Measurements from ENCODE around the gene CARD10. TPM values are rescaled to one million over a fixed set of nuclear protein-coding genes. Genes with fewer than 3 reads are reported as not detected.
A peak's percentile ranks its signal among the peaks of the same experiment; 100 is the strongest.

Gene CARD10
- total and polyA plus RNA-seq, 2 of the 13 experiments (the other 11 are each of a cell fraction or from before 2014, with no cell fraction given), result 35.2 to 55.8 TPM

DNA sequence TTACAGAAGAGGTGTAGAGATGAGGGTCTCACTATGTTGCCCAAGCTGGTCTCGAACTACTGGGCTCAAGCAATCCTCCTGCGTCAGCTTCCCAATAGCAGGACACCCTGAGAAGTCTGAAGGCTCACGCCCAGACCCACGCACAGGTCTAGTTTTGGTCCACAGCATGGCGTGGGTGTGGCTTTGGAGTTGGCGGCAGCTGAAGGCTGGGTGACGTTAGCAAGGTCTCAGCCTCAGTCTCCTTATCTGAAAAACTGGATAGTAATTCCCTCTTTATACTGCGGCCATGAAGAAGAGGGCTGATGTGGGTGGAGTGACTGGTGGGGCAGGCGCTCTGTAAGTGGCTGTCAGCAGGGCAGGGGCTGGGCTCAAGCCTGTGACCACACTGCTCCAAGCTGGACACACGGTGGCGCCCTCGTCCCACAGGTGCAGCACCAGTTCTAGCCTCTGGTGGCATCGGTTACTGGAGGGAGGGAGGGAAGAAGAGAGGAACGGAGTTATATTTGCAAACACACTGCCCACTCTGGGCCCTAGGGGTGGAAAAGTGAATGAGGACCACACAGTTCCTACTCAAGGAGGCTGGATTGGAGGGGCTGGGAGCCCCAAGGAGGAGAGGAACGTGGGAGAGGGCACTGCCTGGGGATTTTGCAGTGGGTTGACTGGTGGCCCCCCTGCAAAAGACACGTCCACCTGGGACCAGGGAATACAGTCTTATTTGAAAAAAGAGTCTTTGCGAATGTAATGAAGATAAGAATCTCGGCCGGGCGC lies 19.6 kb upstream of the CARD10 start (continued):
- TF ChIP-seq, protein P1, sequence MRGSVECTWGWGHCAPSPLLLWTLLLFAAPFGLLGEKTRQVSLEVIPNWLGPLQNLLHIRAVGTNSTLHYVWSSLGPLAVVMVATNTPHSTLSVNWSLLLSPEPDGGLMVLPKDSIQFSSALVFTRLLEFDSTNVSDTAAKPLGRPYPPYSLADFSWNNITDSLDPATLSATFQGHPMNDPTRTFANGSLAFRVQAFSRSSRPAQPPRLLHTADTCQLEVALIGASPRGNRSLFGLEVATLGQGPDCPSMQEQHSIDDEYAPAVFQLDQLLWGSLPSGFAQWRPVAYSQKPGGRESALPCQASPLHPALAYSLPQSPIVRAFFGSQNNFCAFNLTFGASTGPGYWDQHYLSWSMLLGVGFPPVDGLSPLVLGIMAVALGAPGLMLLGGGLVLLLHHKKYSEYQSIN (CRISPR knock-in tag; IDR thresholded peaks at IDR 0.05; ENCODE audit: borderline replicate concordance), result no peak
- TF ChIP-seq ZNF446 (CRISPR knock-in tag; IDR thresholded peaks at IDR 0.05), result no peak
- 0 out of 2 replicates have a peak, but pooled peaks have one; percentile 60 for TF ChIP-seq ARNTL (CRISPR knock-in tag; IDR thresholded peaks at IDR 0.05)
- TF ChIP-seq, protein P2, sequence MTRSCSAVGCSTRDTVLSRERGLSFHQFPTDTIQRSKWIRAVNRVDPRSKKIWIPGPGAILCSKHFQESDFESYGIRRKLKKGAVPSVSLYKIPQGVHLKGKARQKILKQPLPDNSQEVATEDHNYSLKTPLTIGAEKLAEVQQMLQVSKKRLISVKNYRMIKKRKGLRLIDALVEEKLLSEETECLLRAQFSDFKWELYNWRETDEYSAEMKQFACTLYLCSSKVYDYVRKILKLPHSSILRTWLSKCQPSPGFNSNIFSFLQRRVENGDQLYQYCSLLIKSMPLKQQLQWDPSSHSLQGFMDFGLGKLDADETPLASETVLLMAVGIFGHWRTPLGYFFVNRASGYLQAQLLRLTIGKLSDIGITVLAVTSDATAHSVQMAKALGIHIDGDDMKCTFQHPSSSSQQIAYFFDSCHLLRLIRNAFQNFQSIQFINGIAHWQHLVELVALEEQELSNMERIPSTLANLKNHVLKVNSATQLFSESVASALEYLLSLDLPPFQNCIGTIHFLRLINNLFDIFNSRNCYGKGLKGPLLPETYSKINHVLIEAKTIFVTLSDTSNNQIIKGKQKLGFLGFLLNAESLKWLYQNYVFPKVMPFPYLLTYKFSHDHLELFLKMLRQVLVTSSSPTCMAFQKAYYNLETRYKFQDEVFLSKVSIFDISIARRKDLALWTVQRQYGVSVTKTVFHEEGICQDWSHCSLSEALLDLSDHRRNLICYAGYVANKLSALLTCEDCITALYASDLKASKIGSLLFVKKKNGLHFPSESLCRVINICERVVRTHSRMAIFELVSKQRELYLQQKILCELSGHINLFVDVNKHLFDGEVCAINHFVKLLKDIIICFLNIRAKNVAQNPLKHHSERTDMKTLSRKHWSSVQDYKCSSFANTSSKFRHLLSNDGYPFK (CRISPR knock-in tag; IDR thresholded peaks at IDR 0.05; ENCODE audit: borderline replicate concordance), result peak; percentile 35; the same call in 1 of the 2 replicates
- peak; percentile 47 for TF ChIP-seq FOSL2 (CRISPR knock-in tag; IDR thresholded peaks at IDR 0.05)
- no peak for TF ChIP-seq PPARG (CRISPR knock-in tag; conservative IDR thresholded peaks at IDR 0.05)
- TF ChIP-seq ZNF891 (CRISPR knock-in tag; IDR thresholded peaks at IDR 0.05), result no peak
- TF ChIP-seq ZNF337 (CRISPR knock-in tag; IDR thresholded peaks at IDR 0.05; ENCODE audit: borderline replicate concordance, low read depth), result 0 out of 2 replicates have a peak, but pooled peaks have one; percentile 27
- no peak for TF ChIP-seq ZNF547 (CRISPR knock-in tag; IDR thresholded peaks at IDR 0.05)
- TF ChIP-seq ZNF333 (CRISPR knock-in tag; IDR thresholded peaks at IDR 0.05; ENCODE audit: borderline replicate concordance), result no peak
- TF ChIP-seq, protein P3, sequence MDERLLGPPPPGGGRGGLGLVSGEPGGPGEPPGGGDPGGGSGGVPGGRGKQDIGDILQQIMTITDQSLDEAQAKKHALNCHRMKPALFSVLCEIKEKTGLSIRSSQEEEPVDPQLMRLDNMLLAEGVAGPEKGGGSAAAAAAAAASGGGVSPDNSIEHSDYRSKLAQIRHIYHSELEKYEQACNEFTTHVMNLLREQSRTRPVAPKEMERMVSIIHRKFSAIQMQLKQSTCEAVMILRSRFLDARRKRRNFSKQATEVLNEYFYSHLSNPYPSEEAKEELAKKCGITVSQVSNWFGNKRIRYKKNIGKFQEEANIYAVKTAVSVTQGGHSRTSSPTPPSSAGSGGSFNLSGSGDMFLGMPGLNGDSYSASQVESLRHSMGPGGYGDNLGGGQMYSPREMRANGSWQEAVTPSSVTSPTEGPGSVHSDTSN (CRISPR knock-in tag; IDR thresholded peaks at IDR 0.05), result no peak
- TF ChIP-seq ZFP82 (CRISPR knock-in tag; IDR thresholded peaks at IDR 0.05; ENCODE audit: borderline replicate concordance), result no peak
- TF ChIP-seq, protein P4, sequence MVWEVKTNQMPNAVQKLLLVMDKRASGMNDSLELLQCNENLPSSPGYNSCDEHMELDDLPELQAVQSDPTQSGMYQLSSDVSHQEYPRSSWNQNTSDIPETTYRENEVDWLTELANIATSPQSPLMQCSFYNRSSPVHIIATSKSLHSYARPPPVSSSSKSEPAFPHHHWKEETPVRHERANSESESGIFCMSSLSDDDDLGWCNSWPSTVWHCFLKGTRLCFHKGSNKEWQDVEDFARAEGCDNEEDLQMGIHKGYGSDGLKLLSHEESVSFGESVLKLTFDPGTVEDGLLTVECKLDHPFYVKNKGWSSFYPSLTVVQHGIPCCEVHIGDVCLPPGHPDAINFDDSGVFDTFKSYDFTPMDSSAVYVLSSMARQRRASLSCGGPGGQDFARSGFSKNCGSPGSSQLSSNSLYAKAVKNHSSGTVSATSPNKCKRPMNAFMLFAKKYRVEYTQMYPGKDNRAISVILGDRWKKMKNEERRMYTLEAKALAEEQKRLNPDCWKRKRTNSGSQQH (CRISPR knock-in tag; IDR thresholded peaks at IDR 0.05; ENCODE audit: low read depth), result no peak
- no peak for TF ChIP-seq TMF1 (CRISPR knock-in tag; IDR thresholded peaks at IDR 0.05; ENCODE audit: low read depth)
- TF ChIP-seq, protein P5, sequence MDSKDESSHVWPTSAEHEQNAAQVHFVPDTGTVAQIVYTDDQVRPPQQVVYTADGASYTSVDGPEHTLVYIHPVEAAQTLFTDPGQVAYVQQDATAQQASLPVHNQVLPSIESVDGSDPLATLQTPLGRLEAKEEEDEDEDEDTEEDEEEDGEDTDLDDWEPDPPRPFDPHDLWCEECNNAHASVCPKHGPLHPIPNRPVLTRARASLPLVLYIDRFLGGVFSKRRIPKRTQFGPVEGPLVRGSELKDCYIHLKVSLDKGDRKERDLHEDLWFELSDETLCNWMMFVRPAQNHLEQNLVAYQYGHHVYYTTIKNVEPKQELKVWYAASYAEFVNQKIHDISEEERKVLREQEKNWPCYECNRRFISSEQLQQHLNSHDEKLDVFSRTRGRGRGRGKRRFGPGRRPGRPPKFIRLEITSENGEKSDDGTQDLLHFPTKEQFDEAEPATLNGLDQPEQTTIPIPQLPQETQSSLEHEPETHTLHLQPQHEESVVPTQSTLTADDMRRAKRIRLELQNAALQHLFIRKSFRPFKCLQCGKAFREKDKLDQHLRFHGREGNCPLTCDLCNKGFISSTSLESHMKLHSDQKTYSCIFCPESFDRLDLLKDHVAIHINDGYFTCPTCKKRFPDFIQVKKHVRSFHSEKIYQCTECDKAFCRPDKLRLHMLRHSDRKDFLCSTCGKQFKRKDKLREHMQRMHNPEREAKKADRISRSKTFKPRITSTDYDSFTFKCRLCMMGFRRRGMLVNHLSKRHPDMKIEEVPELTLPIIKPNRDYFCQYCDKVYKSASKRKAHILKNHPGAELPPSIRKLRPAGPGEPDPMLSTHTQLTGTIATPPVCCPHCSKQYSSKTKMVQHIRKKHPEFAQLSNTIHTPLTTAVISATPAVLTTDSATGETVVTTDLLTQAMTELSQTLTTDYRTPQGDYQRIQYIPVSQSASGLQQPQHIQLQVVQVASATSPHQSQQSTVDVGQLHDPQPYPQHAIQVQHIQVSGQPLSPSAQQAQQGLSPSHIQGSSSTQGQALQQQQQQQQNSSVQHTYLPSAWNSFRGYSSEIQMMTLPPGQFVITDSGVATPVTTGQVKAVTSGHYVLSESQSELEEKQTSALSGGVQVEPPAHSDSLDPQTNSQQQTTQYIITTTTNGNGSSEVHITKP (CRISPR knock-in tag; IDR thresholded peaks at IDR 0.05; ENCODE audit: low read depth), result 0 out of 2 replicates have a peak, but pooled peaks have one; percentile 26
- TF ChIP-seq ZMYM4 (CRISPR knock-in tag; IDR thresholded peaks at IDR 0.05), result no peak
- no peak for TF ChIP-seq HOXA7 (CRISPR knock-in tag; IDR thresholded peaks at IDR 0.05)

All from HepG2 (cell line).